ENCODE results near the gene ASIP. TPM values are rescaled to one million over a fixed set of nuclear protein-coding genes. Genes with fewer than 3 reads are reported as not detected.

The ASIP gene
- total and polyA plus RNA-seq, 2 of the 13 experiments (the other 11 are each of a cell fraction or from before 2014, with no cell fraction given): not detected

- TF ChIP-seq HMGXB4 (CRISPR knock-in tag; IDR thresholded peaks at IDR 0.05; ENCODE audit: borderline replicate concordance in 1 of 2, low read depth in 1 of 2) (peak in 1 of 2 experiments; percentile 84), ZNF235 (CRISPR knock-in tag; IDR thresholded peaks at IDR 0.05; ENCODE audit: borderline replicate concordance) (peak; percentile 91; the same call in 1 of the 2 replicates), GPN1 (CRISPR knock-in tag; IDR thresholded peaks at IDR 0.05; ENCODE audit: borderline replicate concordance) (peak; percentile 69; the same call in 1 of the 2 replicates), NFIB (CRISPR knock-in tag; IDR thresholded peaks at IDR 0.05; ENCODE audit: borderline replicate concordance) (no peak), ZNF782 (CRISPR knock-in tag; IDR thresholded peaks at IDR 0.05; ENCODE audit: borderline replicate concordance) (peak; percentile 95), ETS1 (CRISPR knock-in tag; IDR thresholded peaks at IDR 0.05) (peak; percentile 92), ZBTB1 (CRISPR knock-in tag; IDR thresholded peaks at IDR 0.05; ENCODE audit: borderline replicate concordance) (no peak), ATAD3A (CRISPR knock-in tag; IDR thresholded peaks at IDR 0.05) (no peak), BCL6 (CRISPR knock-in tag; IDR thresholded peaks at IDR 0.05) (peak; percentile 73), EEA1 (CRISPR knock-in tag; IDR thresholded peaks at IDR 0.05; ENCODE audit: borderline replicate concordance) (peak; percentile 100), IRX3 (CRISPR knock-in tag; IDR thresholded peaks at IDR 0.05; ENCODE audit: borderline replicate concordance, low read depth) (peak; percentile 36; the same call in 1 of the 2 replicates), ZNF329 (CRISPR knock-in tag; IDR thresholded peaks at IDR 0.05; ENCODE audit: low read depth) (peak; percentile 50), RNF219 (CRISPR knock-in tag; IDR thresholded peaks at IDR 0.05) (peak; percentile 85; the same call in 1 of the 2 replicates), PRDM15 (CRISPR knock-in tag; IDR thresholded peaks at IDR 0.05) (peak; percentile 72), ZNF574 (CRISPR knock-in tag; IDR thresholded peaks at IDR 0.05) (peak; percentile 90)
These were observed 61.7 kb downstream of the ASIP start, which contains the start of gene AHCY (continued) for GRCh38 chr20:34302723-34303533.

All from HepG2 (cell line).